ENCODE results near the gene ITPRIP. TPM values are rescaled to one million over a fixed set of nuclear protein-coding genes. Genes with fewer than 3 reads are reported as not detected.

Gene ITPRIP
- total RNA-seq, 2 donors from 2014 or later: 5.9 to 9.6 TPM

DNA sequence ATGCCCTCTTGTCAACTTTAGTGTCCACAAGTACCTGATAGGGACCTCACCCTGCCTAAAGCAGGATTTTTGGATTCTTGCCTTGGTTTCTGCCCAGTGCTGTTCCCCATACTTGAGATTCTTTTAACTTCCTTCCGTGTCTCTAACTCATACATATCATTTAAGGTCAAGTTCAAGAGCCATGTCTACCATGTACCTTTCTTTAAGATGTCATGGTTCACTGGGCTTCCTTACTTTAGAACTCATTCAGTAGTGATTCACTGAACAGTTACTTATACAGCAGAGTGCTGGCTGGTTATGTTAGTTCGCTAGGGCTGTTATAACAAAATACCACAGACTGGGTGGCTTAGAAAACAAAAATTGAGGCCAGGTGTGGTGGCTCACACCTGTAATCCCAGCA, 10.3 kb upstream of the ITPRIP start:
- no peaks in the 10 kb centered on the region for H3K9me3 ChIP-seq
- H3K36me3 ChIP-seq: no peaks in the 10 kb centered on the region
- no peak for DNase-seq
- intact Hi-C loops (cut with DNase I): no loop called here
- TF ChIP-seq CTCF (IDR thresholded peaks at IDR 0.05): no peak
- no peaks in the 10 kb centered on the region for H3K27me3 ChIP-seq
- H3K27ac ChIP-seq: no peak overlapping the region
- no peak overlapping the region for H3K9ac ChIP-seq (ENCODE audit: low read depth in 2 of 2, low read length in 2 of 2)
- H3K4me3 ChIP-seq: no peak overlapping the region
- H3K4me1 ChIP-seq: no peaks in the 10 kb centered on the region

DNA sequence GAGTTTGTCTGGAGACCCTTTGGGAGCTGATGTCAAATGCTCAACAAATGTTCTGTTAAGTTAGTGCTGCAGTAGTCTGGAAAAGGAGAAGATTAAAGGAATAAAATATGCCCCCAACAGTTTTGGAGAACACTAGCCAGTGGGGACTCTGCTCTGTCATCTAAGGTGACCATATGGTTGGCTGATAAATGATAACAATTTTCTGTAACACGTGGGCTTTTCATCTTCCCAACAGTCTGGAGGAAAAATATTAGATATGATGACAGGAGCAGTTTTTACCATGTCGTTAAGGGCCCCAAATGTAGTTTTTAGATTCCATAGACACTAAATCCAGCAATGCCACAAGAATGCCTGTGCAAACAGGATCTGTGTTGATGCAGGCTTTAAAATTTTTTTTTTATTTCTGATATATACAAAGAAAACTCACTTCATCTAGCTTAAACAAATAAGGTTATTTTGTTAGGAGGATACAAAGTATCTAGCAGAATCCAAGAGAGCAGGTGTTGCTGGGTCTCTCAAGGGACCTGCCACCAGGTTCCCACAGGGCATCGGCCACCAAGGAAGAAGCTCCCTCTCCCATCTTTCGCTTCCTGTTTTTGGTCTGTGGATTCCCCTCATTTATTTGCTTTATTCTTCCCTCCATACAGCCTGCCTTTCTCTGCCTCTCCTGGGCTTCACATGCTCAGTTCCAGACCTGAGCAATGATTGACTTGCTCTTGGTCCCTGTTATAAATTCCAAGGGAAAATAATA, 9.2 kb upstream of the ITPRIP start:
- H3K9me3 ChIP-seq: no peaks in the 10 kb centered on the region
- H3K36me3 ChIP-seq: no peaks in the 10 kb centered on the region
- no peaks in the 10 kb centered on the region for H3K4me1 ChIP-seq
- no peak overlapping the region for H3K27ac ChIP-seq
- intact Hi-C loops (cut with DNase I): no loop called here
- H3K4me3 ChIP-seq: no peak overlapping the region
- no peak for TF ChIP-seq CTCF (IDR thresholded peaks at IDR 0.05)
- H3K9ac ChIP-seq (ENCODE audit: low read depth in 2 of 2, low read length in 2 of 2): no peak overlapping the region
- DNase-seq: no peak
- no peaks in the 10 kb centered on the region for H3K27me3 ChIP-seq

GRCh38 chr10:104345941-104346340, 7.7 kb upstream of the ITPRIP start:
- no peak for DNase-seq
- TF ChIP-seq CTCF (IDR thresholded peaks at IDR 0.05): no peak
- H3K4me1 ChIP-seq: no peaks in the 10 kb centered on the region
- no peaks in the 10 kb centered on the region for H3K36me3 ChIP-seq
- no peaks in the 10 kb centered on the region for H3K9me3 ChIP-seq
- no peaks in the 10 kb centered on the region for H3K27me3 ChIP-seq
- no peak overlapping the region for H3K4me3 ChIP-seq
- intact Hi-C loops (cut with DNase I): no loop called here
- H3K9ac ChIP-seq (ENCODE audit: low read depth in 2 of 2, low read length in 2 of 2): no peak overlapping the region
- H3K27ac ChIP-seq: no peak overlapping the region

DNA sequence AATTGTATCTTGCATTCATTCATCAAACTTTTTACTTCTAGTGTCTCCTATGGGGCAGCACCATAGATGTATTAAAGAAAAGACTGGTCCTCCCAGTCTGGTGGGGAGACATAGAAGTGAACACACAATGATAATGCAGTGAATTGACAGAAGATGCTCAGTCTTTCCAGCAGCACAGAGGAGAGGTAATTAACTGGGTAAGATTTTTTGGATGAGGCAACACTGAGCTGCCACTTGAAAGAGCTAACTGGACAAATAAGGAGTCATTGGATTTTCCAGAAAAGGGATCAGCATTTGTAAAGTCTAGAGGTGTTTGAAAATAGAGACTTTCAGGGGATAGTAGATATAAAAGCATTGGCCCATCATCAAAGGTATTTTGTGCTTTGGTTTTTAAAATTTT, 7.2 kb upstream of the ITPRIP start:
- no peaks in the 10 kb centered on the region for H3K9me3 ChIP-seq
- TF ChIP-seq CTCF (IDR thresholded peaks at IDR 0.05): no peak
- no peaks in the 10 kb centered on the region for H3K36me3 ChIP-seq
- H3K27ac ChIP-seq: no peak overlapping the region
- intact Hi-C loops (cut with DNase I): no loop called here
- H3K27me3 ChIP-seq: no peaks in the 10 kb centered on the region
- no peak overlapping the region for H3K4me3 ChIP-seq
- H3K9ac ChIP-seq (ENCODE audit: low read depth in 2 of 2, low read length in 2 of 2): no peak overlapping the region
- H3K4me1 ChIP-seq: no peaks in the 10 kb centered on the region
- DNase-seq: no peak

- no peaks in the 10 kb centered on the region for H3K36me3 ChIP-seq
These were observed 6.0 kb upstream of the ITPRIP start for GRCh38 chr10:104344219-104344618.

More at GRCh38 chr10:104344219-104344618, 6.0 kb upstream of the ITPRIP start:
- intact Hi-C loops (cut with DNase I): no loop called here
- no peak overlapping the region for H3K9ac ChIP-seq (ENCODE audit: low read depth in 2 of 2, low read length in 2 of 2)
- no peaks in the 10 kb centered on the region for H3K4me1 ChIP-seq
- H3K27me3 ChIP-seq: no peaks in the 10 kb centered on the region
- no peaks in the 10 kb centered on the region for H3K9me3 ChIP-seq
- H3K27ac ChIP-seq: no peak overlapping the region
- TF ChIP-seq CTCF (IDR thresholded peaks at IDR 0.05): no peak
- no peak overlapping the region for H3K4me3 ChIP-seq
- DNase-seq: no peak

Measured in colonic mucosa (tissue), 4 donors.